ENCODE measurements around the gene SHC1.

GRCh38 chr1:155009742-155010141 is 39.2 kb upstream of the SHC1 start:
- no peak for TF ChIP-seq EZH2 (IDR thresholded peaks at IDR 0.05; ENCODE audit: low read length, unreplicated experiment)
- TF ChIP-seq, protein P1, sequence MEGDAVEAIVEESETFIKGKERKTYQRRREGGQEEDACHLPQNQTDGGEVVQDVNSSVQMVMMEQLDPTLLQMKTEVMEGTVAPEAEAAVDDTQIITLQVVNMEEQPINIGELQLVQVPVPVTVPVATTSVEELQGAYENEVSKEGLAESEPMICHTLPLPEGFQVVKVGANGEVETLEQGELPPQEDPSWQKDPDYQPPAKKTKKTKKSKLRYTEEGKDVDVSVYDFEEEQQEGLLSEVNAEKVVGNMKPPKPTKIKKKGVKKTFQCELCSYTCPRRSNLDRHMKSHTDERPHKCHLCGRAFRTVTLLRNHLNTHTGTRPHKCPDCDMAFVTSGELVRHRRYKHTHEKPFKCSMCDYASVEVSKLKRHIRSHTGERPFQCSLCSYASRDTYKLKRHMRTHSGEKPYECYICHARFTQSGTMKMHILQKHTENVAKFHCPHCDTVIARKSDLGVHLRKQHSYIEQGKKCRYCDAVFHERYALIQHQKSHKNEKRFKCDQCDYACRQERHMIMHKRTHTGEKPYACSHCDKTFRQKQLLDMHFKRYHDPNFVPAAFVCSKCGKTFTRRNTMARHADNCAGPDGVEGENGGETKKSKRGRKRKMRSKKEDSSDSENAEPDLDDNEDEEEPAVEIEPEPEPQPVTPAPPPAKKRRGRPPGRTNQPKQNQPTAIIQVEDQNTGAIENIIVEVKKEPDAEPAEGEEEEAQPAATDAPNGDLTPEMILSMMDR (conservative IDR thresholded peaks at IDR 0.05; ENCODE audit: low read depth, low read length), result no peak
